GM20431 (cell line): ENCODE measurements around the gene HOMER3.
"Not testable (repeated sequence)": the region's sequence is repeated elsewhere in the genome, so short reads cannot be mapped to it uniquely, and the experiment has no call there.

Experiments used
- in situ Hi-C: fragments of 300-500 bp; cut with MseI, MboI; formaldehyde crosslinking; loops from one replicate; pipeline ENCODE4 v1.15.0; 2020; ENCODE audit warnings: low sequenced_read_pairs; ENCODE audit not compliant: unreplicated experiment

The HOMER3 gene

GRCh38 chr19:18904334-18905057, 36.5 kb downstream of the HOMER3 start:
- in situ Hi-C loops, result no loop called here

DNA sequence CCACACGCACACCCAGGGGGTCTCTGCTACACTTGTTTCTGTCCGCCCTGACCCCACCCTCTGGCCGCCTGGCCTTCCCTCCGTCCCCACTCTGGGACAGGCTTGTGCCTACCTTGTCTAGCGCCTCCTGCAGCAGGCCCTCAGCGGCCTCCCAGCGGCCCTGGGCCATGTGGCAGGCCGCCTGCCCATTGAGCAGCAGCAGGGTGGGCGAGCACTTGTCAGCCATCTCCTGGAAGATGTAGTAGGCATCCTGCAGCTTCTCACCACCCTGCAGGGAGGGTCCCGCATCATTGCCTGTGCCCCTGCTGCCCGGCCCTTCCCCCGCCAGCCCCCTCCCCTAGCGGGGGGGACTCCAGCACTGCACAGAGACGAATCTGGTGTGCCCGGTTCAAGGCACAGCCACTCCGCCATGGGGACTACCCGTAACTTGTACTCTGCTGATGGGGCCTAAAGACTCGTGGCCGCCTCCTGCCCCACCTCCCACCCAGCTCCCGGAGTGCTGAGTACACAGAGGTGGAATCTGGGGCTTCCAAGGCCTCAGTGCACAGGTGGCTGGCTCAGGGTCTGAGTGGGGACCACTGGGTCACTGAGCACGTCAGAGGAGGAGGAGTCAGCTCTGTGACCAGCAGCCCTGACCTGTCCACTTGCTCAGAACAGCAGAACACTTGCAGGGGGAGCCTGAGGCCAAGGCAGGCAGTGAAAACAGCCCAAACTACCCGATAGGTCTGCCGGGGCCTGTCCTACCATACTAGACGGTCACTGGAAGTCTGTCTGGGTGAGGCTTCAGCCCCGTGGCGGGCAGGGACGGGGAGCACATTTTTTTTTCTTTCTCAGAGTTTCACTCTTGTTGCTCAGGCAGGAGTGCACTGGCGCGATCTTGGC, 37.6 kb downstream of the HOMER3 start:
- in situ Hi-C loops, result no loop called here

DNA sequence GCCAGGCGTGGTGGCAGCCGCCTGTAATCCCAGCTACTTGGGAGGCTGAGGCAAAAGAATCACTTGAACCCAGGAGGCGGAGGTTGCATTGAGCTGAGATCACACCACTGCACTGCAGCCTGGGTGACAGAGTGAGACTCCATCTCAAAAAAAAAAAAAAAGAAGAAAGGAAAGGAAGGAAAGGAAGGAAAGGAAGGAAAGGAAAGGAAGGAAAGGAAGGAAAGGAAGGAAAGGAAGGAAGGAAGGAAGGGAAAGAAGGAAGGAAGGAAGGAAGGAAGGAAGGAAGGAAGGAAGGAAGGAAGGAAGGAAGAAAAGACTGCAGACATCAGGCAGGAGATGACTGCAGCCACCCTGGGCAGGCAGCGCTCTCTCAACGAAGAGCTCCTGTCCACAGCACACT, 38.5 kb downstream of the HOMER3 start:
- in situ Hi-C loops, result not testable (repeated sequence)

- in situ Hi-C loops, result no loop called here
Measured at GRCh38 chr19:18901491-18901890, 39.5 kb downstream of the HOMER3 start.

- in situ Hi-C loops, result no loop called here
Measured at GRCh38 chr19:18900700-18901481, 40.1 kb downstream of the HOMER3 start.

DNA sequence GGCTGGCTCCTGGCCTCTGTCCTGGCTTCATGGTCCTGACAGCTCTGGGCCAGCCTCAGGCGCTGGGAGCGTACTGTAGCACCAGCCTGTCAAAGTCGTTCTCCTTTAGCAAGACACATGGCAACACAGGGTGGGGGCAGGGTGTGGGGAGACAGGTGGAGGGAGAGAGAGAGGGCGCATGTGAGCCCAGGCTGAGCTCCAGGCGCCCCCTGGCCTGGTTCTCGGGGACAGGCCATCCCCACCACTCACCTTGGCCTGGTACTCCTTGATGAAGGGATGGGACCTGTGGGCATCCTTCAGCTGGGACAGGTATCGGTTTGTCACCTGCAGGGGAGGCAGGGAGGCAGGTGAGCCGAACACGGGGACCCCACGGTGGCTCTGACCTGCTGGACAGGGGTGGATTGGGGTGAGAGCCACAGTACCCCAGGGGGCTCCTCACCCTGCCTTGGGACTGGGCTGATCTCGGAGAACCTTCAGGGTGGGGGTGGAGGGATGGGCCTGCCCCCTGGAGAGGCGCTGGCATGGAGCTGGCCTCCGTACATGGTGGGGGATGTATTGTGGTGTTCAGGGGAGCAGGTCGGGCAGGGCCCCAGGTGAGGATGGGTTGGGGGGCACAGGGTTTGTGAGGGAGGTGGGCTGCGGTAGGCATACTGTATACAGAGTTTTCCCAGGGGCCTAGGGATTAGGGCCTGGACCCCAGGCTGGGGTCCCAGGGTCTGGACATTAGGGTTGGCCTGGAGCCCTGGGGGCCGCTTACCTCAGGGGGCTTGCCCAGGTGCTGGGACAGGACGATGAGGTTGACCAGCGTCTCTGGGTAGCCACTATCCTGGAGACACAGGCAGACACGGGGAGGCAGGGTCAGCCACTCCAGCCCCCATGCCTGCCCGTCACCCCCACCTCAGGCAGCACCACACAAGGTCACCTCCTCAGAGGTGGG, 41.1 kb downstream of the HOMER3 start:
- in situ Hi-C loops, result no loop called here

GRCh38 chr19:18898607-18899408, 42.2 kb downstream of the HOMER3 start:
- in situ Hi-C loops, result no loop called here

DNA sequence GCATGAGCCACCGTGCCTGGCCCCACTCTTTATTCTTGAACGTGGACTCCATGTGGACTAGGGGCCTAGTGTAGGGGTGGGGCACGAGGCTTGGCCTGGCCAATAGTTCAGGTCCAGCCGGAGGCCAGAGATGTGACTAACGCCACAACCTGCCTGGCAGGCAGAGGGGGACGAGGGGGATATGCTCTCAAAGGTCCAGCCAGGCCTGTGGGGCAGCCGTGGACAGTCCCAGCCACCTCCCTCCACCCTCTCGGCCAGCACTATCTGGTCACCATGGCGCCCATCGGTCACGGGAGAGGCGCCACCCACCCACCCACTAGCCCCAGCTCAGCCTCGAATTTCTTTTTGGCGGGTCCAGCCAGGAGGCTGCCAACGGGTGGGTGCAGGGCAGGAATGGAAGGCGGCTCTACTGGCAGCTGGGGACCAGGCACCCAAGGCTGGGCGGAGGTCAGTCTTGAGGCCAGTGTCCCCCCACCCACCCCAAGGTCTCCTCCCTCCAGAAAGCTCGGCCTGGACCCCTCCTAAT, 42.9 kb downstream of the HOMER3 start:
- in situ Hi-C loops, result no loop called here

DNA sequence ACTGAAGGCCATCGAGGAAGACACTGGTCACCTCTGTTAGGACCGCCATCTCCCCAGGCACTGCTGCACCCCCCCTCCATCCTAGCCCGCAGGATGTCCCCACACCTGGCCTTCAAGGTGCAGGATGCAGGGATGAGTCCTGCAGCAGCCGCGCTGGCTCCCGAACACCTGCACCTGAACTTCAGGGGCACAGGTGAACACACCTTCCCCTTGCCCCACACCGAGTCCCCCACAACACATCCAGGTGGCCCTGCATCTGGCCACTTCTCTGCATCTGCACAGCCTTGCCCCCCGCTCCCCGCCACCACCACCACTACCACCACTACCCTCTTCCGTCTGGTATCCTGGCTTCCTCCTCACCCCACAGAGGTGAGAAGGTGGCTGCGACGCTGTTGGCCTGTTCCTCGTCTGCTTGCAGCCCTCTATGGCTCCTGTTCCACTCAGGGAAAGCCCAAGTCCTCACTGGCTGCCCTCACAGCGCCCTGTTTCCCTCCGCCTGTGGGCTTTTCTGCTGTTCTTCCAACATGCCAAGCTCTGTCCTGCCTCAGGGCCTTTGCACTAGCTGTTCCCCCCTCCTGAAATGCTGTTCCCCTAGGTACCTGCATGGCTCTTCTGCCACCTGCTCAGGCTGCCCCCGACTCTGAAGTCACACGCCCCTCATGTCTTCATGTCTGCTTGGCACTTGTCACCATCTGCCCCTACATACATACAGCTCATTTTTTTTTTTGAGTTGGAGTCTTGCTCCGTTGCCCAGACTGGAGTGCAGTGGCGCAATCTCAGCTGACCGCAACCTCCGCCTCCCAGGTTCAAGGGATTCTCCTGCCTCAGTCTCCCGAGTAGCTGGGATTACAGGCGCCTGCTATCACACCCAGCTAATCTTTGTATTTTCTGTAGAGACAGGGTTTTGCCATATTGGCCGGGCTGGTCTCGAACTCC, 43.7 kb downstream of the HOMER3 start:
- in situ Hi-C loops, result no loop called here

GRCh38 chr19:18896421-18896841, 44.6 kb downstream of the HOMER3 start:
- in situ Hi-C loops, result no loop called here

GRCh38 chr19:18895824-18896341, 45.1 kb downstream of the HOMER3 start, which contains the start of gene CERS1:
CERS1 (minus strand) TSS chr19:18896158; CDS start chr19:18896072, 86 bp downstream.
- in situ Hi-C loops, result no loop called here

- in situ Hi-C loops, result no loop called here
Measured at GRCh38 chr19:18895038-18895823, 45.8 kb downstream of the HOMER3 start.

DNA sequence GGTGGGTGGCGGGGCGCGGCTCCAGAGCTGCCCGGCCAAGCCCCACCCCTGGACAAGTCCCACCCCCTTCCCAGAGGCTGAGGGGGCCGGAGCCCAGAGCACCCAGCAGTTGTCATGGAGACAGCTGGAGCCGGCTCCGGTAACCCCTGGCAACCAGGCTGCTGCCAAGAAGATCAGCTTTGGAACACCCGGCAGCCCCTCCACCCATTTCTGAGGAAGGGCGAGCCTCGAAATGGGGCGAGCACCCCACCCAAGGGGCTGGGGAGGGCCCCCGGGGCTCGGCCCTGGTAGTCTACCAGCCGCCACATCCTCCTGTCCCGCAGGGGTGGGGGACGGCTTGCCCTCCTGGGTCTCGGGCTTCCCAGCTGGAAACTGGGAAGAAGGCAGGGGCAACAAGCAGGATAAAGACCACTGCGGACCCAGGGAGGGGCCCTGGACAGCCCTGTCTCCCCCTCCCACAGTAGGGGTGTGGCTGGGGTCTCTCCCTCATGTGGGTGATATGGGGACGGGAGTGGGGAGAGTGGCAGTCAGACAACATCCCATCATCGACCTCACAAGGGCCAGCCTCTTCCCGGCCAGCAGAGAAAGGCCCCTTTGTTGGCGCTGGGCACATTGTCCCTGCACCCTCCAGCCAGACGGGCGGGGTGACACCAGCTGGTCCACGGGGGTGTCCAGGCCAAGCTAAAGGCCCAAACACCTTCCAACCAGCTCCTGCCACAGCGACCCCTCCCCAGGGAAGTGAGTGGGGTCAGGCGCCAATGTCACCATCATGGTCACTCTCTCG, 46.6 kb downstream of the HOMER3 start:
- in situ Hi-C loops, result no loop called here

DNA sequence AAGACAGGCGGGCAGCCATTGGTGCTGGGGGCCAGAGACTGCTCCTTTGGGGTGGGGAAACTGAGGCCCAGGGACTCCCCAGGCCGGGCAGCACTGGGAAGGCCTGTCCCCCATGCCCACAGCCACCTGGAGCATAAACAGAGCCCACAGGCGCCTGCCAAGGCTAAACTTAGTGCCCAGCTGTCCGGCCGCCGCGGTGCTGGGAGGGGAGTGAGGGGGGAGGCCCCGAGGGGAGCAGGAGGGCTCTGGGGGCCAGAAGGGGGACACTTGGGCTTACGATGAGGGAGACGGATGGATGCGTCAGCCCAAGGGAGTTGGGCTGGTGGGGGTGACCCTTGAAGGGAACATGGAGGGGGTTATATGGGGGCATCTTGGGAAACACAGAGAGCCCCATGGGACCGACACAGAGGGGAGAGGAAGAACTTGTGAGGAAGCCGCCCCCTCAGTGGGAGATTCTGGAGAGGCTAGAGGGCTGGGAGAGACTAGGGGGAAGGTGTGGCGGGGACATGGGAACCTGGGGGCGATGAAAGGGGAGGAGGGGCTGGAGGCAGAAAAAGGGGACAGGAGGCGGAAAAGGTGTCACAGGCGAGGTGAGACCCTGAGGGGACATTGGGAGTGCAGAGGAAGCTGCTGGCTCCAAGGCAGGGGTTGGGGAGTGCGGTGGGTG, 47.3 kb downstream of the HOMER3 start:
- in situ Hi-C loops, result no loop called here
